CD14-positive monocyte (primary cell): ENCODE data around the gene AKAP6. TPM values are rescaled to one million over a fixed set of nuclear protein-coding genes. Genes with fewer than 3 reads are reported as not detected.

Experiments
- DNase-seq, 3 donors: peaks; one replicate each; pipeline ENCODE4 v3.0.0-alpha.2; 2011 to 2022
- H2AFZ ChIP-seq: 2 replicates; pipeline ENCODE4 v1.6.0; 2012; ENCODE audit warnings: mild to moderate bottlenecking, low read depth, low read length, inconsistent platforms; ENCODE audit not compliant: insufficient read depth, poor library complexity, severe bottlenecking
- H3K27ac ChIP-seq, 2 donors: 1 replicate in 1 of 2; 2 replicates in 1 of 2; pipeline ENCODE4 v1.5.1; 2012 to 2013; ENCODE audit warnings: low read length in 2 of 2, control low read depth in 1 of 2, inconsistent platforms in 1 of 2, low read depth in 1 of 2, mild to moderate bottlenecking in 1 of 2
- H3K27me3 ChIP-seq, 2 donors: one replicate each; pipeline versions ENCODE4 v1.6.0 to v1.6.1; 2011 to 2013; ENCODE audit warnings: low read length in 2 of 2; ENCODE audit not compliant: control insufficient read depth in 2 of 2, insufficient read depth in 2 of 2
- H3K36me3 ChIP-seq, 2 donors: replicated peaks in 1 of 2; 1 replicate in 1 of 2; 2 replicates in 1 of 2; pipeline versions ENCODE4 v1.5.1 to v1.6.1; 2012 to 2013; ENCODE audit warnings: low read length in 2 of 2, control low read depth in 1 of 2, inconsistent platforms in 1 of 2, mild to moderate bottlenecking in 1 of 2; ENCODE audit not compliant: insufficient read depth in 2 of 2, control insufficient read depth in 1 of 2
- H3K4me1 ChIP-seq, 2 donors: 1 replicate in 1 of 2; 2 replicates in 1 of 2; pipeline versions ENCODE4 v1.5.1 to v1.6.1; 2012 to 2013; ENCODE audit warnings: low read length in 2 of 2, control low read depth in 1 of 2, inconsistent platforms in 1 of 2, mild to moderate bottlenecking in 1 of 2, moderate library complexity in 1 of 2; ENCODE audit not compliant: insufficient read depth in 2 of 2, control insufficient read depth in 1 of 2
- H3K4me2 ChIP-seq: replicated peaks from 2 replicates; pipeline ENCODE3; 2012; ENCODE audit warnings: low read length, moderate library complexity, mild to moderate bottlenecking; ENCODE audit not compliant: poor library complexity, severe bottlenecking; ENCODE audit errors: extremely low read depth
- H3K4me3 ChIP-seq, 3 experiments: fragments of 200-600 bp in 1 of 3; sonication (generic) in 1 of 3; replicated peaks in 1 of 3; 1 replicate in 2 of 3; 2 replicates in 1 of 3; pipeline ENCODE4 v1.5.1; 2011 to 2013; ENCODE audit warnings: low read length in 3 of 3, mild to moderate bottlenecking in 3 of 3, control low read depth in 2 of 3, low read depth in 2 of 3, inconsistent platforms in 1 of 3, moderate library complexity in 1 of 3
- H3K79me2 ChIP-seq: 2 replicates; pipeline ENCODE4 v1.6.0; 2012; ENCODE audit warnings: mild to moderate bottlenecking, control low read depth, inconsistent platforms, low read length, moderate library complexity; ENCODE audit not compliant: insufficient read depth
- H3K9ac ChIP-seq: 2 replicates; pipeline ENCODE4 v1.6.0; 2017; ENCODE audit warnings: low read length, mild to moderate bottlenecking; ENCODE audit not compliant: insufficient read depth, poor library complexity, severe bottlenecking
- H3K9me3 ChIP-seq, 2 donors: replicated peaks in 1 of 2; 1 replicate in 1 of 2; 2 replicates in 1 of 2; pipeline versions ENCODE4 v1.5.1 to v1.6.1; 2012 to 2013; ENCODE audit warnings: low read length in 2 of 2, control low read depth in 1 of 2; ENCODE audit not compliant: control insufficient read depth in 1 of 2, insufficient read depth in 1 of 2
- H4K20me1 ChIP-seq: 2 replicates; pipeline ENCODE4 v1.6.0; 2012; ENCODE audit warnings: mild to moderate bottlenecking, low read length, control low read depth, moderate library complexity; ENCODE audit not compliant: insufficient read depth
- H3K27ac Mint-ChIP-seq, 7 donors: one replicate each; pipeline ENCODE4 v1.8.0; 2020; ENCODE audit warnings: mild to moderate bottlenecking in 7 of 7, mixed read lengths in 7 of 7, moderate library complexity in 6 of 7, inconsistent platforms in 2 of 7
- H3K27me3 Mint-ChIP-seq, 3 donors: one replicate each; pipeline ENCODE4 v1.8.0; 2021 to 2022; ENCODE audit warnings: low read depth in 3 of 3, mild to moderate bottlenecking in 3 of 3, mixed read lengths in 3 of 3, moderate library complexity in 3 of 3, inconsistent platforms in 1 of 3
- H3K36me3 Mint-ChIP-seq, 2 donors: one replicate each; pipeline ENCODE4 v1.8.0; 2020; ENCODE audit warnings: mixed read lengths in 2 of 2, inconsistent platforms in 1 of 2, mild to moderate bottlenecking in 1 of 2
- H3K4me1 Mint-ChIP-seq: one replicate; pipeline ENCODE4 v1.8.0; 2020; ENCODE audit warnings: mild to moderate bottlenecking, mixed read lengths
- H3K4me3 Mint-ChIP-seq, 2 donors: one replicate each; pipeline ENCODE4 v1.8.0; 2020; ENCODE audit warnings: mild to moderate bottlenecking in 2 of 2, mixed read lengths in 2 of 2, moderate library complexity in 1 of 2
- H3K9me3 Mint-ChIP-seq, 7 donors: one replicate each; pipeline ENCODE4 v1.8.0; 2020 to 2022; ENCODE audit warnings: mixed read lengths in 7 of 7, mild to moderate bottlenecking in 6 of 7, moderate library complexity in 6 of 7, inconsistent platforms in 2 of 7
- WGBS: methylation state at CpG from one replicate; pipeline ENCODE4 v1.1.5; 2013; ENCODE audit warnings: missing lambda C conversion rate; ENCODE audit not compliant: insufficient coverage; 5-methylcytosine and 5-hydroxymethylcytosine counted together
- intact Hi-C, 2 donors: fragments of 100-400 bp; cut with micrococcal nuclease; formaldehyde crosslinking; loops; one replicate each; pipeline versions ENCODE4 v1.15.0 to v1.15.1; 2023
- polyA plus RNA-seq, 3 donors: library from polyadenylated mRNA; depleted of rRNA in 1 of 3; unstranded in 2 of 3; stranded (reverse) in 1 of 3; fragments of 300-500 nt in 2 of 3; fragments of >200 nt in 1 of 3; fragmentation: Illumina TruSeq in 2 of 3; gene quantifications; 1 replicate in 2 of 3; 2 replicates in 1 of 3; pipeline ENCODE4 v1.2.3, GENCODE V29; 2012 to 2021
- TF ChIP-seq, protein P1 (sequence below): fragments of 200-600 bp; IDR thresholded peaks from one replicate; pipeline ENCODE4 v1.8.0; 2022; ENCODE audit warnings: antibody characterized with exemption, mild to moderate bottlenecking

Gene AKAP6
- polyA plus RNA-seq, 3 donors = not detected

DNA sequence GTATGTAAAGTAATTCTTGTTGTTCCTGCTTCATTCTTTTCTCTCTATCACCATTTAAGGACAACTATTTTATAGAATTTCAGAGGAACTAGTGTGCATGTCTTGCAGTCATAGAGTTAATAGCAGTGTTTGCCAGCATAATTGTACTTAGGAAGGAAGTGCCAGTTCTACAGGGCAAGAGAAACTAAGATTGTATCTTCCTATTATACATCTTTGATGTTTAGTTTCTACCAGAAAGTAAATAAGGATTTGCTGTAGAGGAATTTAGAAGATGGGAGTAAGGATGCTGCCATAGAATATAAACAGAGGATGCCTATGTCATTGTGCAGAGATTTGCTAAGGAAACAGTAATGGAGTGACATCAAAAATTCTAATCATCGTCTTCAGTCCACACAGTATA lies 338.7 kb downstream of the AKAP6 start:
- Mint-ChIP-seq H3K36me3 (no peaks in the 10 kb centered on the region), H3K27ac (no peak overlapping the region), H3K4me1 (no peaks in the 10 kb centered on the region), H3K9me3 (peaks cover 0 to 7% (median 3%) of the 10 kb centered on the region in 7 donors), H3K27me3 (peaks cover 0 to 10% (median 2%) of the 10 kb centered on the region in 3 donors), H3K4me3 (no peak overlapping the region)
- no peak overlapping the region for H2AFZ ChIP-seq
- H3K4me1 ChIP-seq = no peaks in the 10 kb centered on the region
- no peak overlapping the region for H3K4me2 ChIP-seq
- no CpG with 5 or more reads among the region's 1 CpG for WGBS
- no peak overlapping the region for H3K4me3 ChIP-seq
- TF ChIP-seq, protein P1, sequence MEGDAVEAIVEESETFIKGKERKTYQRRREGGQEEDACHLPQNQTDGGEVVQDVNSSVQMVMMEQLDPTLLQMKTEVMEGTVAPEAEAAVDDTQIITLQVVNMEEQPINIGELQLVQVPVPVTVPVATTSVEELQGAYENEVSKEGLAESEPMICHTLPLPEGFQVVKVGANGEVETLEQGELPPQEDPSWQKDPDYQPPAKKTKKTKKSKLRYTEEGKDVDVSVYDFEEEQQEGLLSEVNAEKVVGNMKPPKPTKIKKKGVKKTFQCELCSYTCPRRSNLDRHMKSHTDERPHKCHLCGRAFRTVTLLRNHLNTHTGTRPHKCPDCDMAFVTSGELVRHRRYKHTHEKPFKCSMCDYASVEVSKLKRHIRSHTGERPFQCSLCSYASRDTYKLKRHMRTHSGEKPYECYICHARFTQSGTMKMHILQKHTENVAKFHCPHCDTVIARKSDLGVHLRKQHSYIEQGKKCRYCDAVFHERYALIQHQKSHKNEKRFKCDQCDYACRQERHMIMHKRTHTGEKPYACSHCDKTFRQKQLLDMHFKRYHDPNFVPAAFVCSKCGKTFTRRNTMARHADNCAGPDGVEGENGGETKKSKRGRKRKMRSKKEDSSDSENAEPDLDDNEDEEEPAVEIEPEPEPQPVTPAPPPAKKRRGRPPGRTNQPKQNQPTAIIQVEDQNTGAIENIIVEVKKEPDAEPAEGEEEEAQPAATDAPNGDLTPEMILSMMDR = no peak
- no peaks in the 10 kb centered on the region for H4K20me1 ChIP-seq
- H3K36me3 ChIP-seq = no peaks in the 10 kb centered on the region
- no peak overlapping the region for H3K9ac ChIP-seq
- H3K27ac ChIP-seq = no peak overlapping the region
- no peaks in the 10 kb centered on the region for H3K27me3 ChIP-seq
- H3K79me2 ChIP-seq = no peaks in the 10 kb centered on the region
- DNase-seq = no peak
- intact Hi-C loops = no loop called here
- peaks cover 0 to 3% of the 10 kb centered on the region in 2 donors for H3K9me3 ChIP-seq

GRCh38 chr14:32669391-32669790 lies 340.3 kb downstream of the AKAP6 start:
- Histone ChIP-seq H3K4me3 (no peak overlapping the region), H3K27me3 (no peaks in the 10 kb centered on the region), H3K9ac (no peak overlapping the region), H3K9me3 (peaks cover 0 to 3% of the 10 kb centered on the region in 2 donors), H2AFZ (no peak overlapping the region), H3K36me3 (no peaks in the 10 kb centered on the region), H3K79me2 (no peaks in the 10 kb centered on the region), H3K4me2 (no peak overlapping the region), H4K20me1 (no peaks in the 10 kb centered on the region), H3K4me1 (no peaks in the 10 kb centered on the region), H3K27ac (no peak overlapping the region)
- Mint-ChIP-seq H3K36me3 (no peaks in the 10 kb centered on the region), H3K27ac (no peak overlapping the region), H3K9me3 (peaks cover 0 to 7% (median 4%) of the 10 kb centered on the region in 7 donors), H3K4me1 (no peaks in the 10 kb centered on the region), H3K4me3 (no peak overlapping the region), H3K27me3 (peaks cover 0 to 4% (median 2%) of the 10 kb centered on the region in 3 donors)
- intact Hi-C loops = no loop called here
- TF ChIP-seq, protein P1 = no peak
- no peak for DNase-seq
- WGBS = 100% methylated on average over 1 of the region's 2 CpGs
